GM18519 (cell line): ENCODE results near the gene NOTCH4.

Experiments
- ATAC-seq: cut with Tn5 transposase; IDR thresholded peaks from one replicate; pipeline ENCODE4 v1.9.1; 2021; ENCODE audit warnings: mild to moderate bottlenecking, moderate library complexity; ENCODE audit not compliant: unreplicated experiment, low FRiP score

NOTCH4 gene

DNA sequence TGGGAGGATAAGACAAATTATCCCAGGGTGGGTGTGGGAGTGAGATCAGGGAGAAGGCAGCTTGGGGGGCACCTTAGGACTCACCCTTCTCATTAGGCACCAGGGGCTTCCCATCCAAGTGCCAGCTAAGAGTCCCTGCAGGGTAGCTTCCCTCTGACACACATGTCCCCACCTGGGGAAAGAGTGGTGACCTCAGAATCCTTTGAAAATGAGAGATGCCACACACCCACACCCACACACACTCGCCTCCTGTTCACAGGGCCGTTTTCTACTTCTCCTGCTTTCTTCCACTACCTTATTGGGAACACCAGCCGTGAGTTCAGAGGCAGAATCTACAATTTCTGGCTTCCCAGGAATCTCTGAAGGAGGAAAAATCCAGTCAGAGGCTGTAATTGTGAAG is 40.8 kb downstream of the NOTCH4 start:
- ATAC-seq = no peak

DNA sequence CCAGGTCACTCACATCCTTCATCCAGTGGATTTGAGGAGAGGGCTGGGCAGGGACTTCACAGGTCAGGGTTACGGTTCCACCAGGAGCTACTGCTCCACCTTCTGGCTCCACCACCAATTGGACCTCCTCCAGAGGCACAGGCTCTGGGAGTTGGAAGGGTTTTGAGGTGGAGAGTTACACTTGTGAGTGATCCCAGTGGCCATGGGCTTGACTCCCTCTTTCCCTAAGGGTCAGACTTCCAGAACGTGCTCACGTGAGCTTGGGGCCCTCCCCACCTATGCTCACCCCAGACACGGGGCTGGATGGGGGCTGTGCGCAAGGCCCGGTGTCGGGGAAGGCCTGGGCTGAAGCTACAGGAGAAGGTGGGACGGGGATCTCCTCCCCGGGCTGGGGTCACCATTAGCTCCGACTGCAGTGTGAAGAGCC is 41.3 kb downstream of the NOTCH4 start:
- ATAC-seq = no peak

DNA sequence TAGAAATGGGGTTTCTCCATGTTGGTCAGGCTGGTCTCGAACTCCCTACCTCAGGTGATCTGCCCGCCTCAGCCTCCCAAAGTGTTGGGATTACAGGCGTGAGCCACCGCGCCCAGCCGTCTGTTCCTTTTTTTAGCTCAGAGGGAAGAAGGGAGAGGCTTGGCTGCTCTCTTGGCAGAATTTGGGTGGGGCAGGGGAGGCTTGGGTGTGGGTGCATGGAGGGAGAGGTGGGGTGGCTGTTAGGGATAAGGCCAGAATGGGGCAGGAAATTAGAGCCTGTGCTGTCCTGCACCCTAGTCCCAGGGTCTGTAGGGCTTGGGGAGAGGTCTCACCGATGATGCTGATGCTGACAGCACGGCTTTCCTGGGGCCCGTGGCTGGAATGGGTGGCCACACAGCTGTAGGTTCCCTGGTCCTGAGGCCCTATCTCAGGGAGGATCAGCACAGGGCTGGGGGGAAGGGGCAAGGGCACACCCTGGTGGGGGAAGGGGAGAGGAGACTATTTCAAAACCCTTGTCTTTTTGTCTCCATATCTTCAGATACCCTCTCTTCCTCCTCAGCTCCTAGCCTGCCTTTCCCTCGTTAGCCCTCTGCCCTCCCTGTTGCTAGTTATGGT is 41.8 kb downstream of the NOTCH4 start:
- no peak for ATAC-seq

DNA sequence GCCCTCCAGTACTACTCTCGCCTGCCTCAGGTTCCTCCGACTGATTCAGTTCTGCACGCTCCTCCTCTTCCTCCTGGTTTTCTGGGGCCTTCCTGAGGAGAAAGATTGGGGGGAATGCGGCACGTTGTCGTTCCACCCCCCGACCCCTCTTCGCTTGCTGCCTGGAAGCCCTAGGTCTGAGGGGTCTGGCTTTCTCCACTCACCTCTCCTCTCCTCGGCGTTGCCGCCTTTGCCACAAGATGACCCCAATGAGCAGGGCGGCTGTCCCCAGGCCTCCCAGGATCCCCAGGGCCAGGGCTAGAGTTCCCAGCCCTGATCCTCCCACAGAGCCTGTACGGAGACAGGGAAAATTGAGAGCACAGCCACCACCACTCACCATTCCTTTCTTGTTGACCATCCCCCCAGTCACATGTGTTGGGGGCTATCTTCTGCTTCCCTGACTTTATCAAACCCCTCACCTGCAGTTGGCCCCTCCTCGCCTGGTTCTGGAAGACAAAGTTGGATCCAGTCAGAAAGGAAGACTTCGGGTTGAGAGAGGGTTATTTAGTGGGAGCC is 42.6 kb downstream of the NOTCH4 start:
- ATAC-seq = no peak

DNA sequence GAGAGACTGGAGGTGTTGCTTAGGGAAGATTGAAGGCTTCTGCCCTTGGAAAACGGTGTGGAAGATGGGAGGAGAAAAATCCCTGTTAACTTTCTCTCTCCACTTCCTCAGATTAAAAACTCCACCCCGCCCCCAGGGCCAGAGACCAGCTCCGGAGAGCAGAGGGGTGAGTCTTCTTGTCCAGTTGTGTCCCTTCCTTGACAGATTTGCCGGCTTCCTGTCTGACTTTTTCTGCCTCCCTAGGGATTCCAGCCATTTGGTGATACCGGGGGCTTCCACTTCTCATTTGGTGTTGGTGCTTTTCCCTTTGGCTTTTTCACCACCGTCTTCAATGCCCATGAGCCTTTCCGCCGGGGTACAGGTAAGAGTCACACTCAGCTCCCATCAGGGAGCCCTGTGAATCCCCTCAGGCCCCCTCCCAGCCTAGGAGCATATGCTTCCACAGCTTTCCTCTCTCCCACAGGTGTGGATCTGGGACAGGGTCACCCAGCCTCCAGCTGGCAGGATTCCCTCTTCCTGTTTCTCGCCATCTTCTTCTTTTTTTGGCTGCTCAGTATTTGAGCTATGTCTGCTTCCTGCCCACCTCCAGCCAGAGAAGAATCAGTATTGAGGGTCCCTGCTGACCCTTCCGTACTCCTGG is 44.0 kb downstream of the NOTCH4 start:
- ATAC-seq = no peak

DNA sequence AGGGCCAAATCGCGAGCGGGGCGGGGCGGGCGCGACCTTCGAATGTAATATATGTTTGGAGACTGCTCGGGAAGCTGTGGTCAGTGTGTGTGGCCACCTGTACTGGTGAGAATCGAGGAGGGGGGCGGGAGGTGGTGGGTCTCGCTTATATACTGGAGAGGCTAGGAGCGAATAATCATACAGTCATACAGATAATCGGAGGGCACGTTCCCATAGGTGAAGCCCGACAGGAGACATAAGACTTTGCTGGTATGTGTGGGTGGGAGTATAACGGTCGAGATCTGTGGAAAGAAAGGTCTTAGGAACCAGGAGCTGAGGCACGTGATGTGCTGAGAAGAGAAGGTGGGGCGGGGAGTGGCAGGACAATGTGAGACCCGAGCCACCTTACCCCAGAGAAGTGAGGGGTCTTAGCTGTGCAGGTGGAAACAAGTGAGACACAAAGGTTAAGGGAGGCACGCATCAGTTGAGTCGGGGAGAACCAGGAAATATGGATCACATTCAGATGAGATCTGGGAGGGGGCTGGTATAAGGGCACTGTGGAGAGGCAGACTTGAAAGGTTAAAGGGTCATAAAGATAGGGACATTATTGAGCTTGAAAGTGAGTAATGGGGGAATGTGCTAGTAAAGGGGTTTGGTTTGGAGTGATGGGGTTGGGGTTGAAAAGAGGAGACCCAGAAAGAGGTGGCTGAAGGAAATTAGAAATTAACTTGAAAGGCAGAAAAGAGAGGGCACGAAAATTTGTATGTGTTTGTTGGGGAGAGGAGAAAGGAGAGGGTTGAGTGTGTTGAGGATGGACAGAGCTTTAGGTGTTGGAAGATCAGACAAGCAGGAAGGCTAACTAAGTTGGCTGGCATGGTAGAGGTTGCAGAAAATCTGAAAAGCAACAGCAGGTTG is 45.1 kb downstream of the NOTCH4 start:
- no peak for ATAC-seq

DNA sequence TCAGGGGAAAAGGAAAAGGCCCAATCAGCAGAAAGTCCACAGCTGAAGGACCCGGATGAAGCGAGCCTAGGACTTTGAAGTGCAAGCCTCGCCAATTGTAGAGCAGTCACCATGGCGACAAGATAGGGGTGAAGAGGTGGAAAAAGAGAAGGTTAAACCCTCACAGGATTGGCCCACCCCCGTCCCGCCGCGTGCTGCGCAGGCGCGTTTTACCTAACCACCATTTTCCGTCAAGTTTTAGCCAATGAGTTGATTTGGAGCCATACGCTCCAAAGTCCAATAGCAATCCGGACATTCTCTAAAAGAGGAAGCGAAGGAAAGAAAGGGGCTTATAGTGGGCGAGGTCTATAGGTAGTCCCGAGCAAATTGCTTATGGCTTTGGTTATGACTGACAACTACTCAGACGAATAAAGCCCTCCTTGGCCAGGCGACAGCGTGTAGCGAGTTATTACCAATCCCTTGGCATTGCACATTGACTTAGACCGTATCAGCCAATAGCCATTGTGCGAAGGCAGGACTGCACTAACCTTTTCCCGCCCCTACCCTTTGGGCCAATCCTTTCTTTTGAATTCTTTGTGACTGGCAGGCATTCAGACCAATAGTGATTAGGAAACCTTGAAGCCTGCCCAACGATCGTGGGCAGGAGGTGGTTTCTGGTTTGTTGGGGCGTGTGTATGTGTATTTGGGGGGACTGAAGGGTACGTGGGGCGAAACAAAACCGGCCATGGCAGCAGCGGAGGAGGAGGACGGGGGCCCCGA is 45.9 kb downstream of the NOTCH4 start, which contains the start of gene RNF5:
Gene RNF5 (plus strand): TSS at position 618 of the 759 bp plus-strand sequence. CDS start 107 bp downstream, at position 725.
- ATAC-seq = peak; percentile 73

DNA sequence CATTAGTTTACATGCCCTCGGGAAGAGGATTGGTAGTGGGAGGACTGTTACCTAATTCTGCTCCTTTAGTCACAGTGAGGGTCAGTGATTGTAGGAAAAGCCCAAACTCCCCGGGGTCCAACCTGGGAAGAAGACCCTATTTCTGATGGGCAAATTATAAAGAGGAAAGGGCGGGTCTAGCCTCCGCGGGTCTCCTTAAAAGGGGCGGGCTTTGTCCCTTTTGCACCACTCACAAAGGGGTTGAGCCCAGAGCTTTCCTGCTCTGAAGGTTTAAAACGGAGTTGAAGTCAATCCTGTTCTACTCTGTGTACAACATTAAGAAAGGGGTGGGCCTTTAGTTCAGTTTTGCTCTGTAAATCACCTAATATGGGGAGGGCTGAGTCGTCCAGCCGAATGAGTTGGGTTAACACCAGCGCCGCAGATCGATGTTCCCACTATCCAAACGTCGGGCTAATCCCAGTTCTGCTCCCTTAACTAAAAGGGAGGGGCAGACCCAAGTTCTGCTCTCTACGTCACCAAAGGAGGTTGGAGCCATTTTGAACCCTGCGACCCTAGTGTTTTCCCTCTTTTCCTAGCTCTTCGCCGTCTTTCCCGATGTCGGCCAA is 46.6 kb downstream of the NOTCH4 start:
- ATAC-seq = no peak

DNA sequence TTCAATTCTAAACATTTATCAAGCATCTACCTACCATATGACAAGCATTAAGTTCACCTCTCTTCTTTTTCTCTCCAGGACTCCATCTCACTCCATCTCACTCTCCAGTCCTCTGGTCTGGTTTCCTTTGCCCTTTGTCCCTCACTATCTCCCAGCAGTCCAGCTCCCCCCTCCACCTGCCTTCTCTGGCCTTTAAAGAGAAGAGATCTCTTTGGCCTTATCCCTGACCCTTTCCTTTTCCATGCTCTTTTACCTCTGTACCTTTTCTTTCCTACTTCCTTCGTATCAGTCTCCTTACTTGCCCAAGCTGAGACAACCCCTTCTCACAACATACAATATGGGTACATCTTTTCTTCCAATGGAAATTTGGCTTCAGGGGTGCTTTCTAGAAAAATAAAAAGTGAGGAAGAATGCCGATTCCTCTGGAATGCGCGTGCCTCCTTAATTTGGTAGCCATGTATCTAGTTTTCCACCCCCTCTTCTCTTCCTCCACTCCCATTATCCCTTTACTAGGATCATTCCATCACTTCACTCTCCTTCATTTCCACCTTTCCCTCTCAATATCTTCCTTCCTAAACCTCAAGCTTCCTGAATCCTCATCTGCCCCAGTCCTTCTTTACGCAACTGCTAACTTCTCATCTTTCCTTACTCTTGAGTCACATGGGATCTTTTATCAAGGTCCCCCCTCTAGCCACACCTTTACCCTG is 47.2 kb downstream of the NOTCH4 start:
- no peak for ATAC-seq

DNA sequence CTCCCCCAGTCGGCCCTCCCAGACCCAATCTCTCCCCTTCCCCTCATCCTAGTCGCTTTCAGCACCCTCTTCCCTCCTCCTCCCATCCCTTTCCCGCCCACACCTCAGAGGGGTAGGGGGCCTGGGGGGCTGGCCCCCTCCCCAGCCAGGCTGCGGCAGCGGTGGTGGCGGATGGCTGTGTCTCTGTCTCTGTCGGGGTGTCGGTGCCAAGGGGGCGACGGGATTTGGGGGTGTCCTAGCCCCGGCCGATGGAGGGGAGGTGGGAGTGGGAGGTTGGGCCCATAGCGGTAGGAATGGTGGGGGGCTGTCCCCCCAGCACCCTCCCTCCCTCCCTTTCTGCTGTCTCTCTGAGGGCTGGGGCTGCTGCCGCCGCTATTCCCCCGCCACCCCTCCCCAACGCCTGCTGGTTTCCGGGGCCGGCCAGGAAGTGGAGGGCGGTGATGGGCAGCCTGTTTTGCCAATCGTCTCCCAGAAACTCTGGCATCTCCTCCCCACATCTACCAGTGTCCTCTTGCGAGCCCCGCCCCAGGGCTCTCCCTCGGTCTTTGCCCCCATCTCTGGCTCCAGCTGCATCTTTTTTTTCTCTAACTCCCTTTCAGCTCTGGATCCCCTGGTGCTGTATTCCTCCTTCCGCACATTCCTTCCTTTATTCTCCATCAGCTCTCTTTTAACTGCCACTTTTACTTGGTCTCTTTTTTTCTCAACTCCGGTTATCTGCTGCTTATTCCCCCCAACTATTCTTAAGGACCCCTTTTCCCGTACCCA is 48.0 kb downstream of the NOTCH4 start, which contains the start of gene AGPAT1:
Gene AGPAT1 (minus strand): TSS at position 374 of the 765 bp plus-strand sequence. CDS start 4,588 bp downstream, outside the sequence.
- no peak for ATAC-seq

DNA sequence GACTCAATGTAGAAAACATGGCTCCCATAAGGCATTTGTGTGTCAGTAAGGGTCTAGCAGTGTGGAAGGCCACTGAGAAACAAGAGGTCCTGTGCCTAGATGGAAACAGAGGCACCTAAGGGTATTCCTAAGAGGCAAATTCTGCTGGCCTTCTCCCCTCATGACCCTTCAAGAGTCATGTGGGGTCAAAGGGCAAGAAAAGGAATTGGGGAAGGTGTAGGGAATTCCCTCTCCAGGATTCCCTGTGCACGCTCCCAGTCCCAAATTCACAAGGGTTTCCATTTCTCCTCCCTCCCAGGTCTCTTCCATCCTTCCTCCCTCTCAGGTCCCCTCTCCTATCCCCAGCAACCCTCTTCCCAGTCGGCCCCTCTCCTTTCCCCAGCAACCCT is 48.6 kb downstream of the NOTCH4 start:
- ATAC-seq = no peak

DNA sequence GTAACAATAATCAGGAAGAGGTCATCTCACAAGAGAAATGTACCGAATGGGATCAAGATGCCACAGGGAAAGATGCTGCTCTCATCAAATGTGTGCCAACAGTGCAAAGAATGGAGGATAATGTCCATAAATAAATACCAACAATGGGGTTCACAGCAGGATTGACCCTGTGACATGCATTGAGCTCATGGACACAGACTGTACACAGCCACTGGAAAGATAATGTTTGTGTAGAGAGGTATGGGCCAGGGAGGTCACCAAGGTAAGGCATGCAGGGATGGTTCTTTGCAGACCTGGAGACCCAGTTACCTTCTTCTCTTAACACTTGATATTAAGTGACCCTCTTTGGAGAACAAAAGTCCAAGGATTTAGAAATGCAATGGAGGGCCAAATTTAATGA is 49.5 kb downstream of the NOTCH4 start:
- ATAC-seq = no peak

DNA sequence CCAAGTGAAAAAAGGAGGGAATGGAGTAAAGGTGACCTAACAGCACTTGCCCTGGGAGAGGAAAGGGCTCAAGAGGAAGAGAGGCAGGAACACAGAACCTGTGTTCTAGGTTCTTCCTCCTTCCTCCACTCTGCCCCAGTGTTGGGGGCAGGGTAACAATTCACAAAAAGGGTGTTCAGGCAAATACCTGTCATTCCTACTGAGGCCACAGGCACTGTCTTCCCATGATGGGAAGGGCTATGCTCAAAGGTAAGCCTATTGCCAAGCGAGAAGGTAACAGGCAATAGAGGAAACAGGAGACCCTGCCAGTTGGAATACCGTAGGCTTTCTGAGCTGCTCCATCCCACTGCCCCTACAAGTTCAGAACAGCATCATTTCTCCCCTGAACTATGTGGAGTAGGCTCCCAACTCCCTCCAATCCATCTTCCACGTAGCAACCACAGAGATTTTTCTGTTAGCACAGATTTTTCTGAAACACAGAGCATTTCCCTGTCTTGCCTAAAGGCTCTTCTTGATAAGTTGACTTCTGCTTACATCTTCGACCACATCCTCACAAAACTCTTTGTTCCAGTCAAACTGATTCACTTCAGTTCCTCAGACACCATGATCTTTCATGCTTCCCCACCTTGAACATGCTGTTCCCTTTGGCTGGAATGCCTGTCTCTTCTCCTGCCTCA is 50.7 kb downstream of the NOTCH4 start:
- no peak for ATAC-seq

DNA sequence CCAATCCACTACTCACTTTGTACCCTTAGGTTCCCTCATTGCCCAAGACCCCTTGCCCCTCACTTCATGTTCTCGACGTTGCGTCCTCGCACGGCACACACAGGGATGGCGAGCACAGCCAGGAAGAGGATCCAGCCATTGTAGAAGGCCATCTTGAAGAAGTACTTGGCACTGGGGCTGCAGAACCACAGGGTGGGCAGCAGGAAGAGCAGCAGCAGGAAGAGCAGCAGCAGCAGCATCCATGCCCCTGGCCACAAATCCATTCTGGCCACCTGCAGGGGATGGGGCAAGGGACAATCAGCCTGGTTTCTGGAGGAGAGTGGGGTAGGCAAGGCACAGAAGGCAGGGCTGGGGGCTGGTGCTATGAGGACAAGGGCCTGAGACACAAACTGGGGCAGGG is 52.6 kb downstream of the NOTCH4 start:
- no peak for ATAC-seq

DNA sequence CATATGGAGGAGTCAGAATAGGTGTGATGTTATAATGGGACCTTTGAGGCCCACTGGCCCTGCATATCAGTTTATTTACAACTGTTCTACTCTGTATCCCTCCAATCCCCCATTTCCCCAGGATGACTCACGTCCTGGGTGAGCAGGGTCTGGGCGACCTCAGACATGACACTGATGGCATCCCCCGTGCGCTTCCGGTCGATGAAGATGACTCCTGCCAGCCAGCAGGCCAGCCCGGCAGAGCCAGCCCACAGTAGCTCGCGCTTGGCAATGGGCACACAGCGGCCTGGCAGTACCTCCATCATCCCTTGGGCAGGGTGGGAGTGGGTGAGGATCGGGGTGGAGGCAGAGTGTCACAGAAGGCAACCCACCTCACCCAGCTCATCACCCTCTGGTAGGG is 53.6 kb downstream of the NOTCH4 start:
- no peak for ATAC-seq

DNA sequence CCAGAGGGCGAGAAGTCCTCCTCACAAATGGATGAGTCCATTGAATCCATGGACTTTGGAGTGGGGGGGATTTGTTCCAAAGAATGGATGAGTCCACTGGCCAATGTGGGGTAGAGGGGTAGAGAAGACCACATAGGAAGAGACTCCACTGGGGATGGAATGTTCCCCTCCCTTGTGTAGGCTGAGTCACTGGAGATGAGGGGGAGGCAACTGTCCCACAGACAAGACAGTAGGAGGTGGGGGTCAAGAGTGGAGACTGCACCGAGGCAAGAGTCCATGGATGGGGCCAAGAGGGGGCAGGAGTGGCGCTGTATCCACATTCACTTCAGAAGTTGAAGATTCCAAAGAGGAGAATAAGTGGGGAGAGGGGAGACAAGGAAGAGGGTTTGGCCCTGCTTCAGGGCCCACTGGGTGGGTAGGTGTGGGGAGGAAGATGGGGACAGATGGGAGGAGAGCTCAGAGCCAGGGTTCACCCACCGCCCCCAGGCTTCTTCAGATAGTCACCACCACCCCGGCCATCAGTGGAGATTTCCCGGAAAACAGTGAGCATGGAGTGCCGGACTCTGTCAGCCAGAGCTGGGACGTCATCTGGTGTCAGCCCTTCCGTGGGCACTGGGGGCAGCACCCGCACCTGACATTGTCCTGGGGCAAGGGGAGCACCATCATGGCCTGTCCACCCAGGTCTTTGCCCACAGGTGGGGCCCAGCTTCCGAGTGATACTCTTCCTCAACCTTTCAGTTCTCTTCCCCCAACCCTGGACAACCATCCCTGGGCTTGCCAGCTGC is 54.9 kb downstream of the NOTCH4 start:
- ATAC-seq = no peak

DNA sequence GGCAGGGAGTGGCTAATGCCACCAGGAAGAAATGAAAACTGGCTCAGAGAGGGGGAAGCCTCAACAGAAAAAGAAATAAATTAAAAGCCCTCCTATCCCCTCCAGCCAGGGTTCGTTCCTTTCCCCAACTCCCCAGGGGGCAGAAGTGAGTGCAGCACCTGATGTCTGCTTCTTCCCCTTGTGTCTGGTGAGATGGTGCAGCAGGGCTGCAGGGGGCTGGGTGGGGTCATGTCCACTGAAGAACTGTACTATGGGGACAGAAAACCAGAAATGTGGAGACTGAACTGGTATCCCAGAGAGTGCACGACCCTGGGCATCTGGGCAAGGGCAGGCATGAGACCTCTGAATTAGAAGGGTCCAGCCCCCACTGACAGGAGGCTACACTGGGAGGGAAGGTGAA is 55.5 kb downstream of the NOTCH4 start:
- no peak for ATAC-seq
